Left forelimb (tissue), 1 donor: ENCODE results near the gene PCNX4.

Experiments used
- DNase-seq: peaks from one replicate; pipeline ENCODE4 v3.0.0-alpha.2; 2018; ENCODE audit warnings: low spot score

Gene PCNX4

GRCh38 chr14:60206249-60206670, 114.5 kb downstream of the PCNX4 start:
- DNase-seq, result no peak

- DNase-seq, result no peak
Observed at GRCh38 chr14:60206837-60207533, 115.3 kb downstream of the PCNX4 start.

- no peak for DNase-seq
Observed at GRCh38 chr14:60210703-60211102, 119.0 kb downstream of the PCNX4 start.

GRCh38 chr14:60211153-60211552, 119.4 kb downstream of the PCNX4 start:
- DNase-seq, result no peak

- DNase-seq, result no peak
Observed at GRCh38 chr14:60212503-60213371, 121.0 kb downstream of the PCNX4 start.

GRCh38 chr14:60214003-60214402, 122.3 kb downstream of the PCNX4 start:
- DNase-seq, result no peak

- DNase-seq, result no peak
Observed at GRCh38 chr14:60214415-60215126, 122.8 kb downstream of the PCNX4 start.

GRCh38 chr14:60215127-60215444, 123.4 kb downstream of the PCNX4 start:
- no peak for DNase-seq

- no peak for DNase-seq
Observed at GRCh38 chr14:60215520-60216420, 124.0 kb downstream of the PCNX4 start.

- no peak for DNase-seq
Observed at GRCh38 chr14:60217713-60218112, 126.0 kb downstream of the PCNX4 start.
